HG03159 (cell line): ENCODE results near the gene HINT3.
"Not testable (repeated sequence)": the region's sequence is repeated elsewhere in the genome, so short reads cannot be mapped to it uniquely, and the experiment has no call there.

Experiments used
- ATAC-seq: cut with Tn5 transposase; IDR thresholded peaks from one replicate; pipeline ENCODE4 v1.9.1; 2021; ENCODE audit warnings: mild to moderate bottlenecking, moderate library complexity; ENCODE audit not compliant: unreplicated experiment

HINT3 gene

DNA sequence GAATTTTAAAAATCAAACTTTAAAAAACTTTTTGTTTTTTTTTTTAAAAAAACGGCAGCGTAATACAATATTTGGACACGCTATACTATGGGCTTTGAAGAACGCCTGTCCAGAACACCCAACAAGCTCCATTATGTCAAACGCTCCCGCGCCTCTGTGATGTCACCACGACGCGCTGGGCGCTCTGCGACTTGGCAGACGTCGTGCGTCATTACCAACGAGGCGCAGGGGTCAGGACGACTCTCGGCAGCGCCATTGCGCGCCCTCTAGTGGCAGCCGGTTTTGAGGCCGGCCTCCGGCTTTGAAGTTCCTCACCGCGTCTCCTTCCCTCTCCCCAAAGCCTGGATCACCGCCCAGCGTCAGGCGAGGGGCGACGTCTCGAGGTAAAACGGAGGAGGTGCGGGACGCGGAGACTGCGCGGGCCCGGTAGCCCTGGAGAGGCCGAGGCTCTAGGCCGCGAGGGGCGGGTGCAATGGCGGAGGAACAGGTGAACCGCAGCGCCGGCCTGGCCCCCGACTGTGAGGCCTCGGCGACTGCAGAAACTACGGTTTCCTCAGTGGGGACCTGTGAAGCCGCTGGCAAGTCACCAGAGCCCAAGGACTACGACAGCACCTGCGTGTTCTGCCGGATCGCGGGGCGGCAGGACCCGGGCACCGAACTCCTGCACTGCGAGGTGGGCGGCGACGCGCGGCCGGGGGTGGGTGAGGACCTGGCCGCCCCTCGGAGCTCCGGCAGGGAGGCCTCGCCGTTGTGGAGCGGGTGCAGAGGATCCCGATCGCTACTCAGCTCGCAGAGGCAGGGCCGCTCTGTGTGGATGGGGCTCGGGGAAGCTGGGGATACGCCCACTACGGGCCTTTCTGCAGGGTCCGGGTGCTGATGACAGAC lies at the start of gene HINT3:
HINT3 (plus strand) TSS at position 265 of the 885 bp plus-strand sequence; CDS start at position 473, 208 bp downstream.
- ATAC-seq = peak; percentile 93

DNA sequence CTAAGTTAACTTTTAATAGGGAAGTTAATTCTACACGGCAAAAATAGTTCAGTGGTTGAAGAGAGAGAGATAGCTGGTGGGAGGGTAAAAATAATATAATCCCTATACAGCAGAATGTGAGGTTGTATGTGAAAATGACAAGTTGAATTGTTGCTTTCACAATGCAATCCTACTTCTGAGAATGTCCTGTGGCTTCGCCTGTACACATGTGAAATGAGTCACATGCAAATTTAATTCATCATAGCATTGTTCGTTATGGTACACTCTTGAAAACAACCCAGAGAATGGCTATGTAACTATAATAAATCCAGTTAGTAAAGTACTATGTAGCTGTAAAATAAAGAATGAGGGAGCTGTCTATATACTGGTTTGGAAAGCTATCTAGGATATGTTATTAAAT lies 46.0 kb upstream of the HINT3 start:
- ATAC-seq = peak; percentile 98

DNA sequence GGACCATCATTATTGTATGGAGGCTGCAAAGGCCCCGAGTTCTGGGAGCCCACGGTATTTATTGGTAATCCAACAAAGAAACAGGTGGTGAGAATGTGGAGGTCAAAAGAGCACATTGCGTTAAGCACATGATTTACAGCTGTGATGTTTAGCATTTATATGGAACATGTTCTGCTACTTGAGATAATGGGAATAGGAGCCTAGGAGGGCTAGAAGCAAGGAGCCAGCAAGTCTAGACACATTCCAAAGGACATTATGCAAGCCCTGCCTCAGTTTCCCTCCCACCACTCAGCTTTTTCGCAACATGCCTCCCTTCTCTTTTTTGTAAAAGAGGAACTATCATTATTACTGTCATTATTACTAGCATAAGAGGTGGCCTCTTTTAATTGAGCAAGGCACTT lies 45.5 kb upstream of the HINT3 start:
- not testable (repeated sequence) for ATAC-seq

DNA sequence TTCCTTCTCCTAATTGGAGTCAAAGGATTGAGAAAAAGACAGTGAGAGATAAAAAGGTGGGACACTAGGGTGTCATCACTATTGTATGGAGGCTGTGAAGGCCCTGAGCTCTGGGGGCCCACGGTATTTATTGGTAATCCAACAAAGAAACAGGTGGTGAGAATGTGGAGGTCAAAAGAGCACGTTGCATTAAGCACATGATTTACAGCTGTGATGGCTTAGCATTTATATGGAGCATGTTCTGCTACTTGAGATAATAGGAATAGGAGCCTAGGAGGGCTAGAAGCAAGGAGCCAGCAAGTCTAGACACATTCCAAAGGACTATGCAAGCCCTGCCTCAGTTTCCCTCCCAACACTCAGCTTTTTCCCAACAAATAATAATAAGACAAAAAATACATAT lies 44.1 kb upstream of the HINT3 start:
- ATAC-seq = not testable (repeated sequence)

DNA sequence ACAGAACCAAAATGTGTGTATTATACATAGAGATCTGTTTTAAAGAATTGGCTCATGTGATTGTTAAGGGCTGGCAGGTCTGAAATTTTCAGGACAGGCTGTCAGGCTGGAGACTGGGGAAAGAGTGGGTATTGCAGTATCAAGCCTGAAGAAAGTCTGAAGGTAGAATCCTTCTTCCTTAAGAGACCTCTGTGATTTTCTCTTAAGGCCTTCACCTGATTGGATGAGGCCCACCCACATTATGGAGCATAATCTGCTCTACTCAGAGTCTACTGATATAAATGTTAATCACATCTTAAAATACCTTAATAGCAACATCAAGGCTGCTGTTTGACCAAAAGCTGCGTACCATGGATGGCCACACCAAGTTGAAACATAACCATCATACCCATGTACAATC lies 43.4 kb upstream of the HINT3 start:
- no peak for ATAC-seq

DNA sequence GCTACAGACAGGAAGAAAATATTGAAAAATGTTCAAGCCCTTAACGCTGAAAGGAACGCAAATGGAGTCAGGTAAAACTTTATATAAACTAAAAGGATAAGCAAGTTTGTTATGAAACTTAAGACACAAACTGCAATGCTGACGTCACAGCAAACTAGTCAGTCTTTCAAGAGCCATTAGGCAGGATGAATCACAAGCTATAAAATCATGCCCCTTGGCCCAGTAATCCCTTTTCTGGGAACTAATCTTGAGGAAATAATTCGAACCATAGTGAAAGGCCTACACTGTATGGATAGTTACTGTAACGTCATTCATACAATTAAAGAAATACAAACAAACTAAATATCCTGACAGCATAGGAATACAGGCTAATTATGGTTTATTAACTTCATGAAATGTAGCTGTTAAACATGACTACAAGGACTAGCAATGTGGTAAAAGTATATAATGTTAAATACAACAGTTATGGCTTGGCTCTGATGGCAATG lies 42.7 kb upstream of the HINT3 start:
- no peak for ATAC-seq

DNA sequence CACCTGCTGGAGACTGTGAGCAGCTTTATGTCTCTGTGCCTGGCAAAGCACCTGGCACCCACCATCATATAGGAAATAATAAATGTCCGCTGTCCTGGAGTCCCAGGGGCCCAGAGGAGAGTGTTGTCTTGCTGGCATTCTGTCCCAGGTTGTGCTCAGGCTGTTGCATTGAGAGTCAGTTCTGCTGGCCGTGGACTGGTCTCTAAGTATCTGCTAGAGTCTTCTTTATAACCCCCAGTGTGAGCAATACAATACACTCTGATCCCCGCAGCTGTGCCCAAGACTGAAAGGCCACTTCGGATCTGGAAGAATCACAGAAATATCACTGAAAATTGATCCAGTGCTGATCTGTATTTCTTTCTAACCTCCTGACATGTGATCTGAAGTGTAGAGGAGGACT lies 38.3 kb upstream of the HINT3 start:
- no peak for ATAC-seq

DNA sequence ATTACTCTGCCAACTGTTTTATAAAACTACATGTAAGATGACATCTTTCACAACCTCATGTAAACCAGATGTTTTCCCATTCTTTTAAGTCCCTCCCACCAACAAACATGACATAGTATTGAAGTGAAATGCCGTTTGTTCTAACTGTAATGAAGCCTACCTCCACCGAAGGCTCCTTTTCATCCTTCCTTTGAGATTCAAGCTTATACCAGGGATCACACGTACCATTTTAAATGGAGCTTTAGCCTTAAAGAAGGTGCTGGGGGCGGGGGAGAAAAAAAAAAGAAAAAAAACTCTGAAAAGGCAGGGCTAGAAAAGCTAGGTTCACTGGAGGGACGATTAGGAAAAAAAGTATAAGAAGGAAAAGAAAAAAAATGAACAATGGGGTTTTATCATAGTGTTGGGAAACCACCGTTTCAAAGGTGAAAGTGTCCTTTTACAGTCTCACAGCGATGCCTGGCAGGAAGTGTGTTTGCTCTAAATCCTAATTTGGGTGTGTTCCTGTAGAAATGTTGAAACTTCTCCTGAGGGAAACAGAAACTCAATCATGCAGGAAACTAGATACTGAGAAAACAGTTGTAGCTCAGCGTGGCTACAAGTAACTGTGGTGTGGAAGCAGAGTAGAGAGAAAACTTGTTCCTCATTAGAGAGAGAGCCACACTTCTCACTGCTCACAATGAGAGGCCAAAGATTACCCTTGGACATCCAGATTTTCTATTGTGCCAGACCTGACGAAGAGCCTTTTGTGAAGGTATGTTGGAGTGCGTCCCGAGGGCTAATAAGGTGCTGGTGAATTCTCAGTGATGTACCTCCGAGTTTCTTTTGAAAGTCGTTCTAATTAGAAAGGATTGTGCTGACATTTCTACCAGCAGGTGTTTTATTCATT lies 37.6 kb upstream of the HINT3 start:
- peak; percentile 96 for ATAC-seq

DNA sequence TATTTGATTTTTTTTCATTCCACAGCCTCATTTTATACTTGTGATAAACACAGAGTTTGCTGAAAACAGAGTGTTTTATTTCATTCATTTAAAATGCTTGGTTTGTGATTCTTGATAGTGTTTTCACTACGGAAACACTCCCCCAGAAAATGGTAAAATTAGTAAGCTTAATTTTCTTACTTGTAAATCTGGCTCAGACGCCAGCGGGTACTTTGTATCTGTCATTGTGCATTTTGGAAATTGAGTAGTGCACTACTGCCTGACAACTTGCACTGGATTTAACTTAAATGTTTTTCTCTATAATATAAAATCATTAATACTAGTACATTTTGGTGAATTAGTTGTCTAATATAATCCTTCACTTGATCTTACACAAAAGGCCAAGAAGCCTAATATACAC lies 37.0 kb upstream of the HINT3 start:
- ATAC-seq = no peak

DNA sequence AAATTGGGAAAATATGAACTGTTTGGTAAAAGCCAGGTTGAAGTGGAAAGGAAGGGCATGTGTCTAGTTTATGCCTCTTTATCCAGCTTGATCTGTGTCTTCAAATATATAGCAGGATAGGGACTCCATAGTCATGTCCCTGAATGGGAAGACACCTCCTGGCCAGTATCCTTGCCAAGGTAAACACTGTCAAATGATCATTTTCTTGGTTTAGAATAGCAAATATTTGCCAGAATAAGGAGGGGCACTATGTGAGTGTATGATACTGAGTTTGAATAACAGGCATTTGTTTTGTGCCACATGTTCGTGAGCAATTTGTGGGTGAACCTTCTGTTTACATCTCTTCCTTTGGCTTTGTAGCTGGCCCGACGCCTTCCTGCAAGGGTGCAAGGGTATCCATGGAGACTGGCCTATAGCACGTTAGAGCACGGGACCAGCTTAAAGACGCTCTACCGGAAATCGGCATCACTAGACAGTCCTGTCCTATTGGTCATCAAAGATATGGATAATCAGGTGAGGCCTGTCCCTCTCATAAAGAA lies 34.2 kb upstream of the HINT3 start:
- ATAC-seq = no peak

DNA sequence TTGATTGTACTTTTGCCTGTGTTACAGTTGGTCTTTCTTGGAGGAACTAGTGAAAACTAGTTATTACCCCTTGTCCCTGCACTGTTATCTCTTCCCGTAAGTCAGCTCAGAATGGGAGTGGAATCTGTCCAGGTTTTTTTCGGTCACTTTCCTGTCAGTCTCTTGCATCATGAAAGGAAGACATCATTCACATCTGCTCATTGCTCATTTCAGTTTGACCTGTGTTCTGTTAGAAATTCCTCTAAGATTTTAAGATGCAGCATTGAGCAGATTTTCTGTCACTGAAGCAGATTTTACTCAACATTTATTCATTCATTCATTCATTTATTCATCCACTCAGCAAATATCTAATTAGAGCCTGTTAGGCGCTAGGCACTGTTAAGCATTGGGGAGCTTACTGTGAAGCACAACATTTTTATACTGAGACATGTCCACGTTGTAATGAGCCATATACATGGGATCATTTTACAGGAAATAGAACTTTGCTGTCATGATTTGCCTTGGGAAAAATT lies 33.1 kb upstream of the HINT3 start:
- no peak for ATAC-seq

DNA sequence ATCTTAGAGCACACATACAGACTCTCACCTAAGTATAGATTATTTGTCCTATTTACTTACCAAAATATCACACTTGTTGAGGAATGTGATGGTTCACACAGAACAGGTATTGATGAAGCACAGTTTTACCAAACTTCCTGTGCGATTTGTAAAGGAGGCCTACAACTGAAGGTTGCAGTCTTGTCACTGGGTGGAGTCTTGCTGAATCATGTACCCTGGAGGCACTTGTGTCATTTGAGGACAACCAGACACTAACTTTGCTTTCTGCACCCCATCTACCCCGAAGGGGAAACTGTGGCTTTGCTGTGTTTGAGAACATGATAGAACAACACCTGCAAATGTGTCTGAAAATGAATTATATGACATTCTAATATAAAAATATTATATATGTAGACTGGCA lies 32.4 kb upstream of the HINT3 start:
- ATAC-seq = no peak

DNA sequence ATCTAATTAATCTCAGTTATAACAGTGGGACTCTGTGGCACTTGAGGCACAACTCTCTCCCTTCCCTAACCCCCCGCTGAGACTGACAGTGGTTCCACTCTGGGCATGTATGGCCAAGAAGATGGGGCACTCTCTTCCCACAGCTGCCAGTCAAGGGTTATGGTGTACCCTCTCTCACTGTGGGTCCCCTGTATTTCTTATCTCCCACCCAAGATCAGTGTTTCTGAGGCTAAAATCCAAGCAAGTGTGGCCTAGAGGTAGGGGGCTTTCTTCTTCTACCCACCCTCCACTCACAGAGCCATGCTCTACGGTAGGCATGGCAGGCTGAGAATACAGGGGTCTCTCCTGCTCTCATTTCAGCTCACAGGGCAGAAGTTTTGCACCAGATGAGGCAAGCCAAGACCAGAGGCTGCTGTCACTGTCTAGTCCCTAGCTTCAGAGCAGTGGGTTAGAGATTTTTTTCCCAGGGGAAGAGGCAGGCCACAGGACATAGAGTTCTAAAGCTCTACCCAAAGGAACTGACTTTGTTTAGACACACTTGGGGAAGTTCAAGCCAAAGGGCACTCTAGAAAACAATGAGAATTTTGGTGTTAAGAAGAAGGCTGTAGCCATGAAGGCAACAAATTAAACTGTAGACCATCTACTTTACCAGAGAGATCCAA lies 31.7 kb upstream of the HINT3 start:
- ATAC-seq = no peak

DNA sequence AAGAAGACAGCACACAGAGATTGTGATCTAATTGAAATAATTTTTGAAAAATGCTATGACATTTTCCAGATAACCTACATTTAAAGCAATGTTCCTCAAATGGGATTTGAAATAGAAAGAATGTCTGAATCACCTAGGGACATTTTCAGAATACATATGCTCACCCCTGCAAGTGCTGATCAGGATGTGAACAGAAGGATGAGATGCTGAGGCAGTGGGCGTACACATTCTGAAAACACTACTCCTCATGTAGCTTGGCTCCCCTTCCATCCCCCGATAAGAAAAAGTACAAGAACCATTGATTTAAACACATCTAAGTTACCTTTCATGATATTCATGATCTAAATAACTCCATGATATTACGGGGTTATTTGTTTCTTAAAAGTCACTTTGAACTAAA lies 29.9 kb upstream of the HINT3 start:
- ATAC-seq = no peak

DNA sequence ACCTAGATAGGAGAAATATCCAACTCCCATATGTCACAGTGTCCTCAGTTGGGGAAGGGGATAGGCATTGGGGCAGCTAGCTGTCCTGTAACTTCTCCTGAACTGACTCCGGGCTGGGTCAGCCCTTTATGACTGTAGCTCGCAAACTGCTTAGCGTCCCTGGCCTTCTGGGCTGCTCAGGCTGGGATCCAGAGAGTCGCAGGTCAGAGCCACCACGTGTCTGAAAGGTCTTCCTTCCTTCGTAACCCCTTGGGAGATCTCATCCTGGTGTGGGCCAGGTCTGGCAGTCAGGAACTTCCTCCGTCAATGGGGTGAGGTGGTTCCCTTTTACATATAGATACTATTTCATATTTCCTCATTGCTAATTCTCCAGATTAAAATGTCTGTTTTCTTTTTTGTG lies 28.8 kb upstream of the HINT3 start:
- ATAC-seq = no peak

DNA sequence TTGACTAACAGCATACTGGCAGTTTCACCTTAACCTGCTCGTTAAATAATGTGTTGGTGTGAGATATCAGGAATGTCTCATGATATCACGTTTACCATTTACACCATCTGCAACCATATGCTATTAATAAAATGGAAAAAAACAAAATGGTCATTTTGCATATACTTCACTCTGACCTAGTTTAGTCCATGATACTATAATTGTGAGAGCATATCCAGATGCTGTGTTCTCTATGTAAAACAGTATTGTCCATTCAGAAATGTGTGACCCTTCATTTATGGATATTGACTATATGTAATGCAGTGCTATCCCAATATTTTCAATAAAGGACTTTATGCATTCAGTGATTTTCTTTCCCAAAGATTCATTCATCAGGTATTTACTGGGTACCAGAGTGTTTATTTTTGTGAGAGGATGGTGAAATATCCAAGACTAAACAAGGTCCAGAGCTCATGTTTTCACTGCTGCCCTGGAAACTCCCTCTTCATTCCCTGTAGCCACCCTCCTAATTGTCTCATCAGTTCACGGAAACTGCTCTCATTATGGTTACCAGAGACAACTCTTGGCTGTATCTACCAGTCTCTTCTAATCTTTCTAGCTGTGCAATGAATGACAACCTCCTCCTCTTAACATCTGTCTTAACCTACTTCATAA lies 25.7 kb upstream of the HINT3 start:
- no peak for ATAC-seq

DNA sequence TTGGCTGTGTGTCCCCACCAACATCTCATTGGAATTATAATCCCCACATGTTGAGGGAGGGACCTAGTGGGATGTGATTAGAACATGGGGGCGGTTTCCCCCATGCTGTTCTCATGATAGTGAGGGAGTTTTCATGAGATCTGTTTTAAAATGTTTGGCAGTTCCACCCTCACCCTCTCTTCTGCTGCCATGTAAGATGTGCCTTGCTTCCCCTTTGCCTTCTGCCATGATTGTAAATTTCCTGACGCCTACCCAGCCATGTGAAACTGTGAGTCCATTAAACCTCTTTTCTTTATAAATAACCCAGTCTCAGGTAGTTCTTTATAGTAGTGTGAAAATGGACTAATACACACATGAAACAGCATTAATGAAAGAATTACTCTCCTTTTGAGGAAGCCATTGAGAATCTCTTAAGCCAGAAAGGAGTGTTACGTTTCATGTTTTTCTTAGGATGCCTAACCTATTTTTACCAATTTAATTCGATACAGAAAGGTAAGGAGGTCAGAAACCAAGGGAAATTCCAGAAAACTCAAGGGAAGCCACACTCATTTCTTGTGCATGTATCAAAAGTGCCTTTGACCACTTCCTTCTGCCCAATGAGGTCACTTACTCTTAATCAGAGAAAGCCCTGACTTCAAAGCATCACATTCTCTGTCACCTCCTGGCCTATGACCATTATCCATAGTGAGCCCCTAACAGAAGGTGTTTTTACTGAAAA lies 24.7 kb upstream of the HINT3 start:
- ATAC-seq = no peak

DNA sequence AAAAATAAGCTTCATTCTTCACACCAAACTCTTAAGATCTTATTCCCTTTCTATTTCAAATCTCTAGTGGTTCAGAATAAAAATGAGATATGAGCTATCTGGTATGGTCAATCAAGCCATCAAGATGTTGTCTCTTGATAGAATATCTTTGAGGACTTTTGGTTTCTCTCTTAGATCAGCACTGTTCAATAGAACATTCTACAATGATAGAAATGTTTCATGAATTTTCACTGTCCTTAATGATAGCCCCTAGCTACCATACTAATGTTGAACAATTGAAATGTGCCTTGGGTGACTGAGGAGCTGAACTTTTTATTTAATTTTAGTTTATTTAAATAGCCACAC lies 24.1 kb upstream of the HINT3 start:
- ATAC-seq = no peak

DNA sequence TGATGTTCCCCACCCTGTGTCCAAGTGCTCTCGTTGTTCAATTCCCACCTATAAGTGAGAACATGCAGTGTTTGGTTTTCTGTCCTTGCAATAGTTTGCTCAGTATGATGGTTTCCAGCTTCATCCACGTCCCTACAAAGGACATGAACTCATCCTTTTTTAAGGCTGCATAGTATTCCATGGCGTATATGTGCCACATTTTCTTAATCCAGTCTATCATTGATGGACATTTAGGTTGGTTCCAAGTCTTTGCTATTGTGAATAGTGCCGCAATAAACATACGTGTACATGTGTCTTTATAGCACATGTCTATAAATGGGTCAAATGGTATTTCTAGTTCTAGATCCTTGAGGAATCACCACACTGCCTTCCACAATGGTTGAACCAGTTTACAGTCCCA lies 21.1 kb upstream of the HINT3 start:
- not testable (repeated sequence) for ATAC-seq

DNA sequence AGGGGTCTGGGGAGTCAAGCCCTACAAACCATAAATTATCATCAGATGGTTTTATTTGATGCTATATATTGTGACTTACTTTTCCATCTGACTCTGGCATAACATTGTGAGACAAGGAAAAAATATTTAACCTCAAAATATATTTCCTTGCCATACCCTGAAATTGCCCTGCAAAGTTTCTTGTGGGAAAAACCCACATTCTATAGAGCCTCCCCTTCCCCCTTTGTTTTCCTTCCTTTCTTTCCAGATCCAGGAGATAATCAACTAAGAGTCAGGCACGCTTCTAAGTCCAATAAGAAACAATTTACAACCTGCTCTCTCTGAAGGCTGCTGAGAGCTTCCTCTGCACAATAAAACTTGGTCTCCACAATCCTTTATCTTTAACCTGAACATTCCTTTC lies 17.5 kb upstream of the HINT3 start:
- ATAC-seq = no peak
